Stimulated activated CD8-positive, alpha-beta memory T cell treated with anti-CD3 and anti-CD28 coated beads, Interleukin-2, amount 100 ng/mL, for 48 hours (primary cell): ENCODE measurements around the gene SCAF8.
"Not testable (repeated sequence)": the region's sequence is repeated elsewhere in the genome, so short reads cannot be mapped to it uniquely, and the experiment has no call there.

Source experiments
- DNase-seq, 2 donors: peaks; one replicate each; pipeline ENCODE4 v3.0.0-alpha.2; 2020; ENCODE audit warnings: low read depth in 2 of 2

The SCAF8 gene

GRCh38 chr6:154736618-154737259 is 3.5 kb downstream of the SCAF8 start:
- no peak for DNase-seq

- DNase-seq = no peak
Observed at GRCh38 chr6:154737424-154737823, 4.2 kb downstream of the SCAF8 start.

DNA sequence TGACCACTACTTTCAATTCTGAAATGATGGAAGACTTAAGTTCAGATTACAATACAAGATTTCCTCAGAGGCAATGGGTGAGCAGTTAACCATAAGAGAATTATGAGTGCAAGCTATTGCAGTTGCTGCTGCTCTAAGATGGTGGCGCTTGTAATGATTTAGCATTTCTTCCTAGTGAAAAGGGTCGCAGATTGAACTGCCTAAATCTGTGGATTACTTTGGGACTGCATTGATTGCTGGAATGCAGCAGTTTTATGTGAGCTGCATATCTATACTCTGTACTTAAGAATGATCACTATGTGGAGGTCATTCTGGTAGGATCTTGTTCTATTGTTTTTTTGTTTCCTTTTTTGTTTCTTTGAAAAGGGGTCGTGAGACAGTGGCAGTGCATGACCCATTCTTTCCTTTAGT is 5.3 kb downstream of the SCAF8 start:
- no peak for DNase-seq

DNA sequence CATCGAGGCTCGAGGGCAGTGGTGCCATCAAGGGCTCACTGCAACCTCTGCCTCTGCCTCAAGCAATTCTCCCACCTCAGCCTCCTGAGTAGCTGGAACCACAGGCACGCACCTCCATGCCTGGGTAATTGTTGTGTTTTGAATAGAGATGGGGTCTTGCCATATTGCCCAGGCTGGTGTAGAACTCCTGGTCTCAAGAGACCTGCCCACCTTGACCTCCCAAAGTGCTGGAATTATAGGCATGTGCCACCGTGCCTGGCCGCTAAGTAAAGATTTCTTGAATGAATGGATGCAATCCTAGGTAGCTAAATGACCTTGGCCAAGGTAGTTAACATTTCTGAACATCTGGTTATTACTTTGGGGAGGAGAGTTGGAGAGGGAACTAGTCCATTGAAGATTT is 7.4 kb downstream of the SCAF8 start:
- no peak for DNase-seq

- DNase-seq = no peak
Observed at GRCh38 chr6:154742891-154743290, 9.7 kb downstream of the SCAF8 start.

- DNase-seq = not testable (repeated sequence)
Observed at GRCh38 chr6:154744029-154744745, 11.0 kb downstream of the SCAF8 start.

DNA sequence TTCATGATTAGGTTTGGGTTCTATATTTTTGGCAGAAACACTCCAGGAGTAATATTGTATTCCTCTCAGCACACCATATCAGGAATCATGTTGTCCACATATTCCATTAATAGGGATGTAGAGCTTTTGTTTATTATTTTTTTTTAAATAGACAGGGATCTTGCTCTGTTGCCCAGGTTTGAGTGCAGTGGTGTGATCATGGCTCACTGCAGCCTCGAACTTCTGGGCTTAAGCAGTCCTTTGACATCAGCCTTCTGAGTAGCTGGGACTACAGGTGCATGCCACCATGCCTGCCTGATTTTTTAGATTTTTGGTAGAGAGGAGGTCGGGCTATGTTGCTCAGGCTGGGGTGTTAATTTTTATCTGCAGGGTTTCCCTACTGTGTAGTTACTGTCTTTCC is 12.0 kb downstream of the SCAF8 start:
- no peak for DNase-seq

DNA sequence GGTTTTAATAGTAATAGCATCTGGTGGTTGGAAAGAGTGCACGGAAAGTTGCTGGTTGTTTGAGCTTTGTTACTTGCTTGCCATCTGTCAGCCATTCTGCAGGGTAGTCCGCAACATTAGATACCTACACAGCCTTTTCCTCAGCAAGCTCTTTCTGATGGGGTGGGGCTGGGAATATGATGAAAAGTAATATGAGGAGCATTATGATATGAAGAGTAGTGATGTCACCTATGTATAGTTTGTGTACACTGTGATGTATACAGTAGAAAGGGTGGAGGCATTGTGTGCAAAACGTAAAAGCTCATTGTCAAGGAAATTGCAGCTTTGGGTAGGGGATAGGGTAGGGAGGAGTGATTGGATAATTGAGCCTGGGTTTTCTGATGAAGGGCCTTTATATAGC is 16.1 kb downstream of the SCAF8 start:
- DNase-seq = no peak

- DNase-seq = no peak
Observed at GRCh38 chr6:154751011-154751800, 18.0 kb downstream of the SCAF8 start.

DNA sequence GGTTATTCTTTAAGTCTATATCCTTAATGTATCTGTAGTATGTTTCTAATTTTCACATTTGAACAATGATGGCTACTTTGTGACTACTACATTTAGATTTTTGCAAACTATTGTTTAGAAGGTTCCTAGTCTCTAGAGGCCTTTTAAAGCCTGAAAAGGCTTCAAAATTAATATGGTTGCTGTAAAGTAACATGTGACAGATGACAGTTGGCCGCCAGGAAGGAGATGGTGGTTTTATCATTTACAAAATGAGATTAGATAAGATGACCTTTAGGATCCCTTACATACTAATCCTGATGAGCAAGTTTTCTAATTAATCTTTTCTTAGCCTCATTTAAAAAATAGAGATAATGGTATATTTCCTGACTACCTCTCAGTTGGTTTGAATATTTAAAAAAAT is 18.8 kb downstream of the SCAF8 start:
- DNase-seq = no peak

DNA sequence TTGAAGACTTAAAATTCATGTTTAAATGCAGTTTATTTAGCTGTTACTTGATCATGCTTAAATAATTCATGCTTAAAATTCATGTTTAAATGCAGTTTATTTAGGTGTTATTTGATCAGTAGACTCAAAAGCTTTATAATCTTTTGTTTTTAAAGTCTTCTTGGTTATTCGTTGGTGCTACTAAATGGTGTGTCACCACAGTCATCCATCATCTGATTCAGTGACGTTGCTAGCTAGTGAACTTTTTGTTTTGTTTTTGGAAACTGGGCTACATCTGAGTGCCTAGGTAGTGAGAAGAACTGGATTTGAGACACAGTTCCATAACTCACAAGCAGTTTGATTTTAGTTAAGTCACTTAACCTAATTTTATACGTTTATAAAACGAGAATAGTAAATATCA is 20.9 kb downstream of the SCAF8 start:
- no peak for DNase-seq

DNA sequence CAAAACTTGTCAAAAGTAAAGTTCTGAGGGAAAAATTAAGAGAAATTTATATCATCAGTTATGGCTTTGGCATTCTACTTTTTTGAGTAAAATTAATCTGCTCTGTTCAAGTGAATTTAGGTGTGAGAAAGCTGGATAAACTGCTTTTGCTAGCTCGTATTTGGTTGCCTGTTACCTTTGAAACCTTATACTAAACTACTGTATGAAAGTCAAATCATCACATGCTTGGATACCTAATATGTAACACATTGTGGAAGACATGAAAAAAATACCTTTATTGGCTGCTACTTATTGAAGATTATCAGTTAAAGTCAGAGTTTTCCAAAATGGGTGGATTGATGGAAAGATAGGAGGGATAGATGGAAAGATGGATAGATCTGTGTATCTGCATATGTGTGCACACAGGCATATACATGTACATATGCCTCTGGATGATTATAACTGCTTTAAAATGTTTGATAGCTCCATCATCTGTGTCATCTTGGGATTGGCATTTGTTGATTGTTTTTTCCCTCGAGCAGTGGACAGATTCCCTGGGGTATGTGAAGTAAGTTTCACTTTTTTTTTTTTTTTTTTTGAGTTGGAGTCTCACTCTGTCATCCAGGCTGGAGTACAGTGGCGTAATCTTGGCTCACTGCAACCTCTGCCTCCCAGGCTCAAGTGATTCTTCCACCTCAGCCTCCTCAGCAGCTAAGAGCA is 24.3 kb downstream of the SCAF8 start:
- no peak for DNase-seq

DNA sequence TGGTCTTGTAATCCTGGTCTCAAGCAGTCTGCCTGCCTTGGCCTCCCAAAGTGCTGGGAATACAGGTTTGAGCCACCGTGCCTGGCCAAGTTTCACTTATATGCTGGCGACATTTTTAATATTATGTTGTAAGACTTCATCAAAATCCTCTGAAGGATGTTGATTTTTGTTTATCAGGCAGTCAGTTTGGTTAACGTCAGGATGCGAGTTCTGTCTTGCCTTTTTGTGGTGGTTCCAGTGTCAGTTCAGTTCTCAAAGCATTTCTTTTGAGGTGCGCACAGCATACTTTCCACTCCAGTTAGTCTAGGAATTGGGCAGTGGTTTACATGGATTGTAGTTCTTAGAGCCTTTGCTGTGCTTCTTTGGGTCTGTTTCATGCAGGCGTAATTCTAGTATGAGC is 24.9 kb downstream of the SCAF8 start:
- DNase-seq = no peak

DNA sequence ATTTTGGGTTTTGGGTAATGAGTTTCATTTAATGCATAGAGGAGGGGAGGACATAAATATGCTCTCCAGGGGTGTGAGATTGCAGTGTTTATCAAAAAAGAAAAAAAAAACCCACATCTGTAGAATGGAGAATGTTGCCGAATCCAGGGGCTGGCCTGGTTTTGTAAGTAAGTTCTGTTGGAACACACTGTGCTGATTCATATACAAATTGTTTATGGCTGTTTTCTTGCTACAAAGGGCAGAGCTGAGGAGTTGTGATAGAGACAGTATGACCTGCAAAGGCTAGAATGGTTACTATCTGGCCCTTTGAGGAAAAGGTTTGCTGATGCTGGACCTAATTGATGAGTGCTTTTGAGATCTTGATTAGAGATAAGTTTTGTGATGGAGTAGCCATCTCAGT is 30.4 kb downstream of the SCAF8 start:
- DNase-seq = no peak

DNA sequence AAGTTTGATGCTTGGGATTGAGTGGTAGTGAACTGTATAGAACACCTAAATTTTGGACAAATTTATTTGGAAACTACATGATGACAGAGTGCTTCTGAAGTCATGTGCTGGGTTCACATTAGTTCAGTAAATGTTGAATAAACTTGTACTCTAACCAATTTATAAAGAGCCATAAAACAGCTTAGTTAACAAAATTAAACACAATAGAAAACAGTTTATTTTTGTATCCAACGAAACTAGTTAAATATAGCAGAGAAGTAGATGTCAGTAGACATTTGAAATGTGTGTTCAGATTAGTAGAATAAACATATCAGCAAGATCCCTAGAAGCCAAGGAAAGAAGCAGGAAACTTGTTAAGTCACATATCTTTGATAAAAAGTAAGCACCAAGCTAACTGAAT is 32.1 kb downstream of the SCAF8 start:
- DNase-seq = no peak

GRCh38 chr6:154766288-154766687 is 33.1 kb downstream of the SCAF8 start:
- no peak for DNase-seq

DNA sequence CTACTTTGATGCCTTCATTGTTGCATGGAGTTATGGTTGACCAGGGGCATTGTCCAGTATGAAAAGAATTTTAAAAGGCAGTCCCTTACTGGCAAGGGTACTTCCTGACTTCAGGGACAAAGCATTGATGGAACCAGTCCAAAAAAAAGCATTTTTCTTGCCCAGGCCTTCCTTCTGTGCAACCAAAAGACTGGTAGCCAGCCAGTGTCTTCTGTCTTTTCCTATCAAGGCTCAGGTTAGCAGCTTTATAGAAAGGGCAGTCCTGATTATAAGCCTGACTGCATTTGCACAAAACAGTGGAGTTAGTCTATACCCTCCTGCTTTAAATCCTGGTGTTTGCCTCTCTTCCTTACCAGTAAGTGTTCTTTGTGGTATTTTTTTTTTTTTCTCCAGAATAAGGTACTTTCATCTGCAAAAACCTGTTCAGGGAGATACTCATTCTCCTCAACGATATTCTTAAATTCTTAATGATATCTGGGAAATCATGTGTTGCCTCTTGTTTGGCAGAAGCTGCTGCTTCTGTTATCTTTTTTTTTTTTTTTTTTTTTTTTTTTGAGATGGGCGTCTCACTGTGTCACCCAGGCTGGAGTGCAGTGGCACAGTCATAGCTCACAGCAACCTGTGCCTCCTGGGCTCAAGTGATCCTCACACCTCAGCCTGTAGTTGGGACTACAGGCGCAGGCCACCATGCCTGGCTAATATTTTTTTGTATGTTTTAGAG is 33.9 kb downstream of the SCAF8 start:
- no peak for DNase-seq

DNA sequence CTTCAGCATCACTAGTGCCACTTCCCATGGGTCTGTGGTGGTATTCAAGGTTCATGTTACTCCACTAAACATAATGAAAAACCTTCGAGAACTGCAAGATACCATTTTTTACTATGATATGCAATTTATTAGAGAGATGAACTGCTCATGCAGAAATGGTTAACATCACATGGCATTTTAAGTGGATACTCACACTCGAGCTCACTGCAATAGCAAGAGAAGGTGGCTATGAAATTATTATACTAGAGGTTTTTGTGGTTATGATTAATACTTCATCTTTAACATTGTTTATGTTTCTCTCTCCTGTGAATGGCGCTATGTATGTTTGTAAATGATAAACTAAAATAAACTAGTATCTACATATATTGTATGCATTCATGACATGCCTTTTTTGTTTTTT is 35.1 kb downstream of the SCAF8 start:
- no peak for DNase-seq

GRCh38 chr6:154773610-154774089 is 40.4 kb downstream of the SCAF8 start:
- DNase-seq = no peak

- not testable (repeated sequence) for DNase-seq
Observed at GRCh38 chr6:154779157-154779556, 45.9 kb downstream of the SCAF8 start.

DNA sequence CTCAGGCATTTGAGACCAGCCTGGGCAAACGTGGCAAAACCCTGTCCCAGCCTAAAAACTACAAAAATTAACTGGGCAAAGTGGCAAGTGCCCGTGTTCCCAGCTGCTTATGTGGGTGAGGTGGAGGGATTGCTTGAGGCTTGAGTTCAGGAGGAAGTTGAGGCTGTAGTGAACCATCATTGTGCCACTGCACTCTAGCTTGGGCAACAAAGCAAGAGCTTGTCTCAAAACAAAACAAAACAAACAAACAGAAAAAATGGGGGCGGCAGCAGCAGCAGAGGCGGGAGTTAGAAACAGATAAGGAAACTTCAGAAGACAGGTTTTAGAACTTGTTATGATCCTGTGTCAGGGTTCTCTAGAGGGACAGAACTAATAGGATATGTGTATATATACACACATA is 49.0 kb downstream of the SCAF8 start:
- no peak for DNase-seq
